Bronchial epithelial cell (primary cell): ENCODE measurements around the gene PFKM. TPM values are rescaled to one million over a fixed set of nuclear protein-coding genes. Genes with fewer than 3 reads are reported as not detected.

Experiments
- DNase-seq: peaks from one replicate; pipeline ENCODE4 v3.0.0-alpha.2; 2010; ENCODE audit warnings: low read depth
- FAIRE-seq: peaks from 2 replicates; lab custom pipeline; 2011; peaks lifted over from hg19 to GRCh38; lab: Jason Lieb, UNC
- H3K27me3 ChIP-seq: 2 replicates; pipeline ENCODE4 v1.5.1; 2011; ENCODE audit warnings: low read length; ENCODE audit not compliant: control insufficient read depth, insufficient read depth
- H3K36me3 ChIP-seq: 2 replicates; pipeline ENCODE4 v1.5.1; 2011; ENCODE audit warnings: low read length; ENCODE audit not compliant: control insufficient read depth, insufficient read depth
- H3K4me3 ChIP-seq: 2 replicates; pipeline ENCODE4 v1.5.1; 2011; ENCODE audit warnings: mild to moderate bottlenecking, low read depth, low read length, control low read depth
- total RNA-seq: library from RNA; depleted of rRNA; stranded (reverse); fragments of >200 nt; gene quantifications from 2 replicates; pipeline ENCODE4 v1.2.1, GENCODE V29; 2014
- TF ChIP-seq, protein P1 (sequence below): IDR thresholded peaks from 2 replicates; pipeline ENCODE4 v1.5.1; 2011; ENCODE audit warnings: mild to moderate bottlenecking, moderate library complexity, low read length, control low read depth, inconsistent platforms; ENCODE audit not compliant: insufficient read depth, severe bottlenecking

Gene PFKM
- total RNA-seq, 1 donor from 2014 or later, result 45.8 TPM

DNA sequence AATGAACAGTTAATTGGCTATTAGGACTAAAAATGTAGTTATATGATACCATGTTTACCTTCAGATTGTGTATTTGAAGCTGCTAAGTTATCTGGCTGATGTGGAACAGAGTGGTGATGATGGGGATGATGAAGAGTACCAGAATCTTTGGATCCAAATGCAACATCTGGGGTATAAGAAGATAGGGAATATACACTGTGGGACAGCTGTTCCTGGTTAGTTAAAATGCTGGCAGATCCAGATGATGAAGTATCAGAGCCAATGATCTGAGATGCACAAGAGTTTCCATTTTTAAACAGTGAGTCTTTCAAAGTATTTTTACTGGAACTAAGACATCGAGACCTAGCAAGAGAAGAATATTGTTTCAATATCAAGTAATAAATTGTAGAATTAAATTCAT, 44.9 kb upstream of the PFKM start:
- FAIRE-seq, result no peak
- H3K4me3 ChIP-seq, result no peak overlapping the region
- no peaks in the 10 kb centered on the region for H3K36me3 ChIP-seq
- DNase-seq, result no peak
- H3K27me3 ChIP-seq, result no peaks in the 10 kb centered on the region
- TF ChIP-seq, protein P1, sequence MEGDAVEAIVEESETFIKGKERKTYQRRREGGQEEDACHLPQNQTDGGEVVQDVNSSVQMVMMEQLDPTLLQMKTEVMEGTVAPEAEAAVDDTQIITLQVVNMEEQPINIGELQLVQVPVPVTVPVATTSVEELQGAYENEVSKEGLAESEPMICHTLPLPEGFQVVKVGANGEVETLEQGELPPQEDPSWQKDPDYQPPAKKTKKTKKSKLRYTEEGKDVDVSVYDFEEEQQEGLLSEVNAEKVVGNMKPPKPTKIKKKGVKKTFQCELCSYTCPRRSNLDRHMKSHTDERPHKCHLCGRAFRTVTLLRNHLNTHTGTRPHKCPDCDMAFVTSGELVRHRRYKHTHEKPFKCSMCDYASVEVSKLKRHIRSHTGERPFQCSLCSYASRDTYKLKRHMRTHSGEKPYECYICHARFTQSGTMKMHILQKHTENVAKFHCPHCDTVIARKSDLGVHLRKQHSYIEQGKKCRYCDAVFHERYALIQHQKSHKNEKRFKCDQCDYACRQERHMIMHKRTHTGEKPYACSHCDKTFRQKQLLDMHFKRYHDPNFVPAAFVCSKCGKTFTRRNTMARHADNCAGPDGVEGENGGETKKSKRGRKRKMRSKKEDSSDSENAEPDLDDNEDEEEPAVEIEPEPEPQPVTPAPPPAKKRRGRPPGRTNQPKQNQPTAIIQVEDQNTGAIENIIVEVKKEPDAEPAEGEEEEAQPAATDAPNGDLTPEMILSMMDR, result no peak

DNA sequence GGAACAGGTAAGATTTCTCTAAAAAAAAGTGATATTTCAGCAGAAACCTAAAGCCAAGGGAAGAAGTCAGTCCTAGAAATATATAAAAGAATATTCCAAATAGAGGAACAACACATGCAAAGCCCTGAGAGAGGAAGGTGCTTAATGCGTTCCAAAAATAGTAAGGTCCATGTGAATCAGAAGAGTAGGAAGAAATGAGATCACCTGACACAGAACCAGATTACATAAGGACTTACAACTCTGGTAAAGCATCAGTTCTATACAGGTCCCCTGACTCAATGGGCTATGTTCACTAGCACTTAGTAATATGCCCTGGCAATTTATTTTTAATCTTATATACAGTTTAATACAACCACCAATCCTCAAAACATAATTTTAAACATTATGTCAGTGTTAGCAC, 43.3 kb upstream of the PFKM start:
- no peak for FAIRE-seq

DNA sequence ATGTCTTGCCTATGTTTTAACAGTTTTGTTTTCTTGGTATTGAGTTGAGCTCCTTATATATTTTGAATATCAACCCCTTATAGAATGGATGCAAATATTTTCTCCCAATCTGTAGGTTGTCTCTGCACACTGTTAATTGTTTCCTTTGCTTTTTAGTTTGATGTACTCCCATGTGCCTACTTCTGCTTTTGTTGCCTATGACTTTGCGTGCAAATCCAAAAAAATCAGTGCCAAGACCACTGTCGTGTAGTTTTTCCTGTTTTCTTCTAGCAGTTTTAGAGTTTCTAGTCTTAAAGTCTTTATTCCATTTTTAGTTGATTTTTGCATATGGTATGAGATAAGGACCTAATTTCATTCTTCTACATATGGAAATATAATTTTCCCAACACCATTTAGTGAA, 42.1 kb upstream of the PFKM start:
- TF ChIP-seq, protein P1, result no peak
- H3K4me3 ChIP-seq, result no peak overlapping the region
- H3K36me3 ChIP-seq, result no peaks in the 10 kb centered on the region
- DNase-seq (no peak), FAIRE-seq (no peak)
- no peaks in the 10 kb centered on the region for H3K27me3 ChIP-seq

More for the DNA sequence above, 43.3 kb upstream of the PFKM start:
- TF ChIP-seq, protein P1, result no peak
- DNase-seq, result peak; percentile 6
- Histone ChIP-seq H3K4me3 (no peak overlapping the region), H3K36me3 (no peaks in the 10 kb centered on the region), H3K27me3 (no peaks in the 10 kb centered on the region)

DNA sequence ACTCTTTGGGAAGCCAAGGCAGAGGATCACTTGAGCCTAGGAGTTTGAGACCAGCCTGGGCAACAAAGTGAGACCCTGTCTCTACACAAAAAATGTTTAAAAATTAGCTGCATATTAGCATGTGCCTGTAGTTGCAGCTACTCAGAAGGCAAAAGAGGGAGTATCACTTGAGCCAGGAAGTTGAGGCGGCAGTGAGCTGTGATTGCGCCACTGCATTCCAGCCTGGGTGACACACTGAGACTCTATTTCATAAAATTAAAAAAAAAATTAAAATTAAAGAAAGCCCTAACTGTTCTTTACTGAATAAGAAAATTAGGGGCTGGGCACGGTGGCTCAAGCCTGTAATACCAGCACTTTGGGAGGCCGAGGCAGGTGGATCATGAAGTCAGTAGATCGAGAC, 40.3 kb upstream of the PFKM start:
- peak; percentile 59 for DNase-seq
- TF ChIP-seq, protein P1, result no peak
- no peak for FAIRE-seq
- no peak overlapping the region for H3K4me3 ChIP-seq
- H3K27me3 ChIP-seq, result no peaks in the 10 kb centered on the region
- peaks cover 2% of the 10 kb centered on the region for H3K36me3 ChIP-seq

DNA sequence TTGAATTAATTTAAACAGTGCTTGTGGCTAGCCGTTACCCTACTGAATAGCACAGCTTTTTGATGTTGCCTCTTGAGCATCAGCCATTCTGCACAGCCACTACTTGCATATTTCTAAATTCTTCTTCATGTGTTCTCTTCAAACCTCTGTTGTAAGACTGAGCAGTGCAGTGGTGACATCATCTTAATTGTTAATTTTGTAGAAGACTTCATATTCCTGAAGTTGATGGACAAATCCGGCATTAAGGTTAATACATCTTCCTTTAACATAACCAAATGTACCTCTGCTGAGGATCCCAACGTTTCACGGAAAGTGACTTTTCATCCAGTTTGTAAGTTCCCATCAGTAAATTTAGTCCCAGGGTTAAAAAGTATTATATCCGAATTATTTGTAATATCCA, 38.9 kb upstream of the PFKM start:
- TF ChIP-seq, protein P1, result no peak
- DNase-seq (no peak), FAIRE-seq (no peak)
- Histone ChIP-seq H3K27me3 (no peaks in the 10 kb centered on the region), H3K4me3 (no peak overlapping the region), H3K36me3 (peaks cover 2% of the 10 kb centered on the region)

DNA sequence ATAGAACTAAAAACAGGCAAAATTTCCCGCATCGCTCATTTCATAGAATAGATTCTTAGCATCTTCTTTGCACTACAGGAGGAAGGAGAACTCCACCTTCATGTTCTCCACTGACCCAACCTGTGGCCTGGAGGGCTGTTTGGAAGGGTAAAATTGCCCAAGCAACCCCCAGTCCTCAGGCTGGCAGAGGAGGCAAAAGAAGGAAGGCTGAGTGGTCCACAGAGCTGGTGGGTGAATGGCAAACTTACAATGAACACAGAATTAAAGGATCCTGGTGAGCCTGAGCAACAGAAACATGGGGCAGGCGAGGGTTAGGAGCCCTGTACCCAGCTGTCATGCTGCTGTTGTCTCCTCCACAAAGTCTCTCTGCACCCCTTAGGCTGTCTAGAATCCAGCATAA, 38.3 kb upstream of the PFKM start:
- FAIRE-seq, result no peak
- no peak for DNase-seq
- H3K36me3 ChIP-seq, result peaks cover 2% of the 10 kb centered on the region
- no peak overlapping the region for H3K4me3 ChIP-seq
- TF ChIP-seq, protein P1, result no peak
- no peaks in the 10 kb centered on the region for H3K27me3 ChIP-seq
